HG02588 (cell line): ENCODE measurements around the gene DLEC1.
"Not testable (repeated sequence)": the region's sequence is repeated elsewhere in the genome, so short reads cannot be mapped to it uniquely, and the experiment has no call there.

Experiments
- ATAC-seq: cut with Tn5 transposase; IDR thresholded peaks from one replicate; pipeline ENCODE4 v1.9.1; 2021; ENCODE audit warnings: mild to moderate bottlenecking, moderate library complexity; ENCODE audit not compliant: unreplicated experiment

DLEC1 gene

DNA sequence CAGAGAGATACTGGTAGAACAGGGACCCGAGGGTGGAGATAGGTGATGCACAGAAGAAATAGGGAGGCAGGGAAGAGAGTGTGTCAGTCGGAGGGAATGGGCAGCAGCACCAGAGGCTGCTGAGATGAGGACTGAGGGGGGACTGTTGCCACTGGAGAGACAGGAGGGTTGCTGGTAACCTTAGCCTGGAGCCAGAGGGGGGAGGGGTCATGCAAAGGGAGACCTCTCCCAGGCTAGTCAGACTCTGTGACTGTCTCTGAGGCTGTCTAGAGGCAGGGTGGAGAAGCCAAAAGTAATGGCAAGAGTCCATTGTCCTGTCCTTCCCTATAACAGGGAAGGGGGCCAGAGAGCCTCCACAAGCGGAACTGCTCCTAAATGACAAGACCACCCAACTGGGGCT, 2.1 kb upstream of the DLEC1 start:
- ATAC-seq = no peak

DNA sequence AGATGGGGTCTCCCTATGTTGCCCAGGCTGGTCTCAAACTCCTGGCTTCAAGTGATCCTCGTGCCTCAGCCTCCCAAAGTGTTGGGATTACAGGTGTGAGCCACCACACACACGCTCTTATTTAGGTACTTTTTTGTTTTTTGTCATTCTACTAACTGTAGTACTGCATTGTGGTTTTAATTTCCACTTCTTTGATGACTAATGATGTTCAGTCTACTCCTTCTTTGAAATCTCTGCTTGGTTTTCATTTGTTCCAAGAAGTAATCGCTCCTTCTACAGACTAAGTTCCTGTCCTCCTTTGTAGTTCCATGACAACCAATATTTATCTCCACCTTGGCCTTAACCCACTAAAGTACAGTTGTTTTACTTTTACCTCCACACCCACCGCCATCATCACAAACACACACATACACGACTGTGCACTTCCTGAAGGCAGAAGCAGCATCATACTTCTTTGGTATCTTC, 529 bp upstream of the DLEC1 start:
- no peak for ATAC-seq

DNA sequence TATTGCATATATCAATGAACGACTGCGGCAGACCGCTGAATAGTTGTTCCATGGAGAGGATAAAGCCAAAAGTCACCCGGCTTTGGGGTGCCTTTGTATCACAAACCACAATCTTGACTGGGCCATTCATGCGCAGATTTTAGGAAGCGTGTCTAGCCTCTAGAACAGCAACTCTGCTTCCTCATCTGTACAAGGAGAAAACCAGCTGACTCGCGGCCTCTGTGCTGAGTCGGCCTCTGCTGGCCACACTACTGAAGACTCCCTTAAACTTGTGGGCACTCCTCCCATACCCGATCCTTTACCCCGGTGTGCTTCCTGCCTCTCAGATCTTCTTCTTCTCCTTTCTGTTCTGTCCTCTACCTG, 872 bp downstream of the DLEC1 start:
- ATAC-seq = peak; percentile 60

DNA sequence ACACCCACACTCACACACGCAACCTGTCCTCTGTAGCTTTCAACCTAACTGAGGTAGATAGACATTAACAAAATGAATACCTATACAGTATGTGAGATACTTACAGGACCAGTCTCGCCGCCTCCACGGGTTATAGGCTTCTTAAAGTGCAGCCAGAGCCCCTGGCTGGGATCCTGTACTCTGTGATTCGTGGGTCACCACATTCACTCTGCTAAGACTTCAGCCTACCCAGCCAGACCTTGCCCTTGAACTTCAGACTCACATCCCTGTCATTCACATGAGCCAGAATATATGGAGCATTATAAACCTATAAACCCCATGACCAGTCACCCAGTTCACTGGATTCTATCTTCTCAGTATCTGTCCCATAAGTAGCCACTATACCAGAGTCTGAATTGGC, 1.4 kb downstream of the DLEC1 start:
- ATAC-seq = no peak

DNA sequence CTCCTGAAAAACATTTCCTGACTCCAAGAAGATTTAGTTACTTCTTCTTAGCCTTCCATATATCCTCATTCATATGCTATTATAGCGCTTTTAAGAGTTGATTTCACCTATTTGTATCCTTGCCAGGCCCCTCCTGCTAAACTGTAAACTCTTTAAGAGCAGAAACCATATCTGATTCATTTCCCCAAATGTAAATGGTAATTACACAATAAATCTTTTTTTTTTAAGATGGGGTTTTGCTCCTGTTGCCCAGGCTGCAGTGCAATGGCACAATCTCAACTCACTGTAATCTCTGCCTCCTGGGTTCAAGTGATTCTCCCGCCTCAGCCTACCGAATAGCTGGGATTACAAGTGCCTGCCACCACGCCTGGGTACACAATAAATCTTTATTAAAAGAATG, 4.5 kb downstream of the DLEC1 start:
- no peak for ATAC-seq

DNA sequence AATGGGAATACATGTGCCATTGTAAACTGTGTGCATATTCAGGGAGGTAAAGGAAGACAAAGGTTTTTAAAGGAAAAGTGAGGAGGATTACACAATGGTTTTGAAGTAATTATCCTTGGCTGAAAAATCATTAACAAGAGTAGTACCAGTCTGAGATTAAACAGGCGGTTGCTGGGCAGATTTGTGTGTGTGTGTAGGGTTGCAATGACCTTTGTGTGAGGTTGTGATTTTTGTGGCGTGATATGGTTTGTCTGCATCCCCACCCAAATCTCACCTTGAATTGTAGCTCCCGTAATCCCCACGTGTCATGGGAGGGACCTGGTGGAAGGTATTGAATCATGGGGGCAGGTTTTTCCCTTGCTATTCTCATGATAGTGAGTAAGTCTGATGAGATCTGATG, 7.0 kb downstream of the DLEC1 start:
- ATAC-seq = no peak

DNA sequence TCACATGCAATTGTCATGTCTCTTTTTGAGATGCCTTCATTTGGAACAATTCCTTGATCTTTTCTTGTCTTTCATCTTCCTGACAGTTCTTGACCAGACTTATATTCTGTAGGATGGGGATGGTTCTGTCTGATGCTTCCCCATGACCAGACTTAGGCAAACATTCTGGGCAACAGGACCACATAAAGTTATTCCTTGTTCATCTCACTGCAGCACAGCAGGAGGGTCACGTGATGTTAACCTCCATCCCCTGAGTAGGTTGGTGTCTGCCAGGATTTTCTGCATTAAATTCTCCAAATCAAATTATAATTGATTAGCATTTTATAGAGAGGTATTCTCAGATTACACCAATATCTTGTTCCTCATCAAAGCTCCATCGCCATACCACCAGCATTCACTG, 7.8 kb downstream of the DLEC1 start:
- no peak for ATAC-seq

DNA sequence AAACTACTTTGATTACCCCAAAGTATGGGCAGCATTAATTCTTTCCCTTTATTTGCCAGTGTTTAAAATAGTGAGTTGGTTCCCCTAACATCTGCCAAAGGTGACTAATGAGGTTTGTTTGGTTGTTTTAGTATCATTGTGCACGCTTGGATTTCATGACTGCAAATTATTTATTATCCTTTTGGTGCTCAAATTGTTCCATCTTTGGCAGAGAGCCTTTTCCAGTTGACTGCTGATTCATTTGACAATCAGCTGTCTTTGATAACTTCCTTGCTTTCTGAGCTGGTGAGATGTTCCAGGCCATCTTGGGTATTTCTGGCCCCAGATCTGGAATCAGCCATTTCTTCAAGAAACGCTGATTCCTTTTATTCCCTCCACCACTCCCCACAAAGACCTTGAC, 8.9 kb downstream of the DLEC1 start:
- no peak for ATAC-seq

DNA sequence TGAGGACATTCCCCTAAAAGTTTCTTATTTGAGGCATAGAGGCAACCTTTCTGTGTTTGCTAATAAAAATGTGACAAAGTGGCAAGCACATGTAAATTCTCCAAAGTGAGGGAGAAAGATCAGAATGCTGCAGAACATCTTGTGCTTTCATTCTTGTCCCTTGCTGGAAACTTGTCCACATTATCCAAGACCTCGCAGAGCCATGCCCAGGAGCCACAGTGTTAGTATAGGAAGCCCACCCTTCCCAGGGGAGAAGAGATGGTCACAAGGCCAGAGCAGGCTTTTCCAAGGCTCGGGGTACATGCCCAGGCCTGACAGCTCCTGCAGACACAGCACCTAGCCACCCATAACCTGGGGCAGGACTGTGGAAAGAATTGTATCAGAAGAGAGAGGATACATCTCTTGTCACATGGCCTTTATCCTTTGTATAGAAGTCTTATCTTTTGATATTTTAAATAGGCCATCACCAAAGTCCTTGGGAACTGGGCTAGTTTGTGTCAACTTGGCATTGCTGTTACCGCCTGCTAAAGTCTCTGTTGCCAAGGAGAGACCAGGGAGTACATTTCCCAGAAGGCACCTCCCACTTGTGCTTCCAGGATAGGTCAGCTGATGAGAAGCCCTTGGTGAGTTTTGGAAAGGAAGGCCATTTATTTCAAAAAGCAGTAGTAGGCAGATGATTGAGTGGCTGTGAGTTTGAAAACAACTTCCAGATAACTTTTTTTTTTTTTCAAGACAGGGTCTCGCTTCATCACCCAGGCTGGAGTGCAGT, 10.5 kb downstream of the DLEC1 start:
- ATAC-seq = no peak

GRCh38 chr3:38051131-38051530, 12.1 kb downstream of the DLEC1 start:
- ATAC-seq = no peak

DNA sequence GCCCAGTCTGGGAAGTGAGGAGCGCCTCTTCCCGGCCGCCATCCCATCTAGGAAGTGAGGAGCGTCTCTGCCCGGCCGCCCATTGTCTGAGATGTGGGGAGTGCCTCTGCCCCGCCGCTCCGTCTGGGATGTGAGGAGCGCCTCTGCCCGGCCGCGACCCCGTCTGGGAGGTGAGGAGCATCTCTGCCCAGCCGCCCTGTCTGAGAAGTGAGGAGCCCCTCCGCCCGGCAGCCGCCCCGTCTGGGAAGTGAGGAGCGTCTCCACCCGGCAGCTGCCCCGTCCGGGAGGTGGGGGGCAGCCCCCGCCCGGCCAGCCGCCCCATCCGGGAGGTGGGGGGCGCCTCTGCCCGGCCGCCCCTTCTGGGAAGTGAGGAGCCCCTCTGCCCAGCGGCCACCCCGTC, 14.3 kb downstream of the DLEC1 start:
- ATAC-seq = not testable (repeated sequence)

DNA sequence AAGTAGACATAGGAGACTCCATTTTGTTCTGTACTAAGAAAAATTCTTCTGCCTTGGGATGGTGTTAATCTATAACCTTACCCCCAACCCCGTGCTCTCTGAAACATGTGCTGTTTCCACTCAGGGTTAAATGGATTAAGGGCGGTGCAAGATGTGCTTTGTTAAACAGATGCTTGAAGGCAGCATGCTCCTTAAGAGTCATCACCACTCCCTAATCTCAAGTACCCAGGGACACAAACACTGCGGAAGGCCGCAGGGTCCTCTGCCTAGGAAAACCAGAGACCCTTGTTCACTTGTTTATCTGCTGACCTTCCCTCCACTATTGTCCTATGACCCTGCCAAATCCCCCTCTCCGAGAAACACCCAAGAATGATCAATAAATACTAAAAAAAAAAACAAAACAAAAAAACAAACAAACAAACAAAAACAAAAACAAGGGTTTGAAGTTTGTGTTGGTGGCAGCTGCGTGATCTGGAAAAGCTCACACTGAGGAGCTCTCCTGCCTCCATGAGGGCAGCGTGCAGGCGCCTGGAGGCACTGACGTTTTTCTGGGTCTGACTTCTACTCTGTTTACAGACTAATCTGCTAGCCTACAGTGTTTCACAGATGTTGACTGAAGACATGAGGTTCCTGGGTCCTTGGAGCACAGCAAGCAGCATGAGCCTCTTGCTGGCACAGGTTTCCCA, 14.9 kb downstream of the DLEC1 start:
- ATAC-seq = not testable (repeated sequence)

DNA sequence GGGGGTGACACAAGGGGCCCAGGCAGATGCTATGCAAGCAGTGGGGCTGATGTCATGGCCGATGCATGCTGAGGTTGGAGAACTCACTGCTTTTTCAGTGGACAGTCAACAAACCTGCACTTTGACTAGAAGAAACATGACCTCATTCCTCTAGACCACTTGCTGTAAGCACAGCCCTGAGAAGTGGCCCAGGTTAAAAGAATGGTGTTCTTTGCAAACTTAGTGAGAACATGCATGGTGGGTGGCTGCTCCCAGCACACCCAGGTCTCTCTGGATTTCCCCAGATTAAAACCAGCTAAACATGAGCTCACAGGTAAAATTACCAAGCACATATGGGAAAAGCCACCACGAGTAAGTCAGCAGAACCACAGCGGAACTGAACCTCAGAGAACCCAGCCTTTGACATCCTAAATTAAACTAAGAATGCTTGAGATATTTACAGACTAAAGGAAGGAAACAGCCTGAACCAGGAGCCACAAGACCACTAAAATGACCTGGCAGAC, 15.5 kb downstream of the DLEC1 start:
- ATAC-seq = no peak

DNA sequence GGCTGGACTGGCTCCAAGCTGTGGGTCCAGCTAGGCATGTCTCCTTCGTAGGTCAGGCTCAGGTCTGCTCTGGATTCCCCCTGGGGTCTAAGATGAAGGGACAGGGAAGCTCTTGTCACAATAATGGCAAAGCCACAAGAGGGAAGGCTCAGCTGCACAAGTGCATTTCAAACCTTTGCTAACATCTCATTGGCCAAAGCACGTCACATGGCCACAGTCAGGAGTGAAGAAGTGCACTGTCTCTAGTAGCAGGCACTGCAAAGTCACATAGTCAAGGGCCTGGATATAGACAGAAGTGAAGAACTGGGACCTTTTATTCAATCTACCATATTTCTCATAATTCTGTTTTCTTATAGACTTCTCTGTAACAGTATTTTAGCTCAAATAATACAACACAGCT, 20.1 kb downstream of the DLEC1 start:
- no peak for ATAC-seq

DNA sequence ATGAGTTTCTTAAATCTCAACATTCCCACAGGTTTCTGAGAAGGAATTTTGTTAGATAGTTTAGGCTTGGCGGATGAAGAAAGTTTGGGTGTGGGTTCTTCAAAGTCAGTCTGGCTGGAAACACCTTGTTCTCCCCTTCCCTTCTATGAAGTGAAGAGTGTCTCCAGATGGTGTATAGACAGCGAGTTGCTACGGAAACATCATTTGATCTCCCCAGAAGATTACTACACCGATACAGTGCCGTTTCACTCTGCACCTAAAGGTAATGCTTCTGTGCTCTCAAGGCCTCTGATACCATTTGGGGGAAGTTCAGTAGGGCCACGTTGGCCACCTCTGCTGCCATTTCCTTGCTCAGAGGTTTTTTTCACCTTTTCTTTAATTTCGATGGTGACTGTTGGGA, 20.6 kb downstream of the DLEC1 start:
- ATAC-seq = no peak

DNA sequence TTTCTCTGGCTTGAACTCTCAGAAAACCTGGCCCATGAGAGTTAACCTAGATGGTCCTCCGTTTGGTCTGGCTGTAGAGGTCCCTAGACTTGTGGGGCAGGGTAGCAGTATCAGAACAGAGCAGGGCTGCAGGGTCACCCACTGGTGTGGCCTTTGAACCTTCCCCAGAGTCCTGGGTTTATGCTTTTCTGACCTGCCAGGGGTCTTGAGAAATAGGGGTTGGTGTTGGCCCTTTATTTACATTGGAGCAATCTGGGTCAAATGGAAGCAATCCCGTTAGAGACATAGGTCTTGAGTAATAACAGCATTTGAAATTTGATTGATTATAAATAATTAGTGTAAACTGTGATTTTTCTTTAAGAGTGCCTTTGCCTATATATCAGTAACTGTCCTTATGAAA, 23.8 kb downstream of the DLEC1 start:
- ATAC-seq = no peak

GRCh38 chr3:38064453-38064852, 25.4 kb downstream of the DLEC1 start:
- ATAC-seq = not testable (repeated sequence)

- ATAC-seq = no peak
Observed at GRCh38 chr3:38067508-38068233, 28.7 kb downstream of the DLEC1 start.

DNA sequence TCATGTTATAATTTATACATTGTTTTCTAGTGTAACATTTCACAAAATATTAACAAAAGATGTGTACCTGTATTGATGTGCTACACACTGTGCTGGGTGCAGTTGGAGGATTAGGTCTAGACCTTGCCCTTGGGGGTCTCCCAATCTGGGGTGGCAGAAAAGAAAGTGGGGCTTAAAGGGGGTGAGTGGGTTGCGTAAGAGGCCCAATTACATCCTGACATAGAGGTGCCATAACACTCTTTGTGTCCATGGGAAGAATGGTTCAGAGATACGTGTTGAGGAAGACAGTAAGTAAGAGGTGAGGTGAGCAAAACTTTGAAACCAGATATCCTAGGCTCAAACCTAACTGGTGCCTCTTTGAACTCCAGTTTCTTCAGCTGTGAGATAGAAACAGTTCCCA, 31.0 kb downstream of the DLEC1 start:
- no peak for ATAC-seq

GRCh38 chr3:38077073-38077472, 38.1 kb downstream of the DLEC1 start:
- not testable (repeated sequence) for ATAC-seq

- ATAC-seq = not testable (repeated sequence)
Observed at GRCh38 chr3:38082296-38082695, 43.3 kb downstream of the DLEC1 start.

DNA sequence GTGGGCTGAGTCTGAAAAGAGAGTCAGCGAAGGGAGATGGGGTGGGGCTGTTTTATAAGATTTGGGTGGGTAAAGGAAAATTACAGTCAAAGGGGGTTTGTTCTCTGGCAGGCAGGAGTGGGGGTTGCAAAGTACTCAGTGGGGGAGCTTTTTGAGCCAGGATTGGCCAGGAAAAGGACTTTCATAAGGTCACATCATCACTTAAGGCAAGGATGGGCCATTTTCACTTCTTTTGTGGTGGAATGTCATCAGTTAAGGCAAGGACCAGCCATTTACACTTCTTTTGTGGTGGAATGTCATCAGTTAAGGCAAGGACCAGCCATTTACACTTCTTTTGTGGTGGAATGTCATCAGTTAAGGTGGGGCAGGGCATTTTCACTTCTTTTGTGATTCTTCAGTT, 44.2 kb downstream of the DLEC1 start:
- not testable (repeated sequence) for ATAC-seq
